HepG2 (cell line): ENCODE data around the gene RNPEPL1. TPM values are rescaled to one million over a fixed set of nuclear protein-coding genes. Genes with fewer than 3 reads are reported as not detected.
A peak's percentile ranks its signal among the peaks of the same experiment; 100 is the strongest.

Experiments
- AGO1 ChIP-seq: fragments of 200-400 bp; formaldehyde crosslinking; IDR thresholded peaks from 2 replicates; pipeline ENCODE4 v1.6.1; 2017; ENCODE audit warnings: mild to moderate bottlenecking, low read depth, low read length, moderate library complexity; ENCODE audit not compliant: poor library complexity, severe bottlenecking
- ARHGAP35 ChIP-seq: sonication (generic); formaldehyde crosslinking; IDR thresholded peaks from 2 replicates; pipeline ENCODE4 v1.9.0; 2022; ENCODE audit warnings: mild to moderate bottlenecking, inconsistent platforms, moderate library complexity, missing genetic modification reagents, borderline replicate concordance
- ETV6 ChIP-seq: sonication (generic); formaldehyde crosslinking; conservative IDR thresholded peaks from 2 replicates; pipeline ENCODE4 v1.4.0; 2020; ENCODE audit warnings: missing genetic modification reagents
- FOXM1 ChIP-seq: sonication (generic); formaldehyde crosslinking; IDR thresholded peaks from 2 replicates; pipeline ENCODE4 v1.5.0; 2020; ENCODE audit warnings: missing genetic modification reagents
- GABPB1 ChIP-seq: IDR thresholded peaks from 2 replicates; pipeline ENCODE4 v1.6.1; 2016; ENCODE audit warnings: mild to moderate bottlenecking, missing genetic modification reagents, moderate library complexity, missing compliant biosample characterization
- HOXA3 ChIP-seq: sonication (generic); formaldehyde crosslinking; IDR thresholded peaks from 2 replicates; pipeline ENCODE4 v1.5.0; 2020; ENCODE audit warnings: missing genetic modification reagents
- JDP2 ChIP-seq: sonication (generic); formaldehyde crosslinking; IDR thresholded peaks from 2 replicates; pipeline ENCODE4 v1.8.1; 2022; ENCODE audit warnings: missing genetic modification reagents, borderline replicate concordance
- JUND ChIP-seq: sonication (generic); formaldehyde crosslinking; IDR thresholded peaks from 2 replicates; pipeline ENCODE4 v1.8.0; 2022; ENCODE audit warnings: mild to moderate bottlenecking, missing genetic modification reagents
- NFKB2 ChIP-seq: sonication (generic); formaldehyde crosslinking; IDR thresholded peaks from 2 replicates; pipeline ENCODE4 v1.4.0; 2020; ENCODE audit warnings: missing genetic modification reagents, borderline replicate concordance
- NFYB ChIP-seq: sonication (generic); formaldehyde crosslinking; IDR thresholded peaks from 2 replicates; pipeline ENCODE4 v1.4.0; 2020; ENCODE audit warnings: missing genetic modification reagents
- PREB ChIP-seq: sonication (generic); formaldehyde crosslinking; IDR thresholded peaks from 2 replicates; pipeline ENCODE4 v1.4.0; 2020; ENCODE audit warnings: missing genetic modification reagents
- SP5 ChIP-seq: IDR thresholded peaks from 2 replicates; pipeline ENCODE4 v1.6.1; 2016; ENCODE audit warnings: low read depth, borderline replicate concordance
- TOE1 ChIP-seq: sonication (generic); formaldehyde crosslinking; IDR thresholded peaks from 2 replicates; pipeline ENCODE4 v1.4.0; 2020; ENCODE audit warnings: mild to moderate bottlenecking, missing genetic modification reagents
- ZBTB1 ChIP-seq: sonication (generic); formaldehyde crosslinking; IDR thresholded peaks from 2 replicates; pipeline ENCODE4 v1.4.0; 2020; ENCODE audit warnings: missing genetic modification reagents, borderline replicate concordance
- ZFP1 ChIP-seq: IDR thresholded peaks from 2 replicates; pipeline ENCODE4 v1.6.1; 2016
- ZFP36L1 ChIP-seq: sonication (generic); formaldehyde crosslinking; IDR thresholded peaks from 2 replicates; pipeline ENCODE4 v1.8.0; 2022; ENCODE audit warnings: mild to moderate bottlenecking, missing genetic modification reagents, moderate library complexity
- ZNF709 ChIP-seq: sonication (generic); formaldehyde crosslinking; IDR thresholded peaks from 2 replicates; pipeline ENCODE4 v1.5.0; 2020; ENCODE audit warnings: mild to moderate bottlenecking, missing genetic modification reagents
- ZNF839 ChIP-seq: sonication (generic); formaldehyde crosslinking; IDR thresholded peaks from 2 replicates; pipeline ENCODE4 v1.4.0; 2020; ENCODE audit warnings: missing genetic modification reagents, mild to moderate bottlenecking, borderline replicate concordance
- ZNF878 ChIP-seq: sonication (generic); formaldehyde crosslinking; IDR thresholded peaks from 2 replicates; pipeline ENCODE4 v1.8.1; 2023; ENCODE audit warnings: mild to moderate bottlenecking, missing genetic modification reagents, moderate library complexity
- polyA plus RNA-seq, 8 experiments: library from polyadenylated mRNA; depleted of rRNA in 3 of 8; stranded (reverse) in 7 of 8; unstranded in 1 of 8; fragments of >200 nt; fragmentation: Illumina TruSeq in 4 of 8; extraction: Trizol in 4 of 8; gene quantifications; 2 replicates each; pipeline versions ENCODE4 v1.2.1 to v1.2.3, GENCODE V29; 2011 to 2016; ENCODE audit warnings: low read depth in 4 of 8, missing spikeins in 1 of 8, mixed read lengths in 1 of 8; ENCODE audit not compliant: insufficient read depth in 1 of 8
- total RNA-seq, 5 experiments: library from RNA; depleted of rRNA; stranded (reverse); fragments of >200 nt; fragmentation: Illumina TruSeq; extraction: Trizol; gene quantifications; 2 replicates each; pipeline ENCODE4 v1.2.3, GENCODE V29; 2016; ENCODE audit warnings: low read depth in 1 of 5
- TF ChIP-seq, protein P1 (sequence below): sonication (generic); formaldehyde crosslinking; IDR thresholded peaks from 2 replicates; pipeline ENCODE4 v1.4.0; 2020; ENCODE audit warnings: missing genetic modification reagents, mild to moderate bottlenecking, borderline replicate concordance
- TF ChIP-seq, protein P2 (sequence below): sonication (generic); formaldehyde crosslinking; IDR thresholded peaks from 2 replicates; pipeline ENCODE4 v1.4.0; 2020; ENCODE audit warnings: low read depth, mild to moderate bottlenecking, missing genetic modification reagents
- TF ChIP-seq, protein P3 (sequence below): IDR thresholded peaks from 2 replicates; pipeline ENCODE4 v1.6.1; 2018; ENCODE audit warnings: missing genetic modification reagents, mild to moderate bottlenecking, missing compliant biosample characterization
- TF ChIP-seq, protein P4 (sequence below): sonication (generic); formaldehyde crosslinking; IDR thresholded peaks from 2 replicates; pipeline ENCODE4 v1.8.0; 2022; ENCODE audit warnings: missing genetic modification reagents, low read depth, mild to moderate bottlenecking, borderline replicate concordance

RNPEPL1 gene
- total and polyA plus RNA-seq, 2 of the 13 experiments (the other 11 are each of a cell fraction or from before 2014, with no cell fraction given), result 13.0 to 18.0 TPM

DNA sequence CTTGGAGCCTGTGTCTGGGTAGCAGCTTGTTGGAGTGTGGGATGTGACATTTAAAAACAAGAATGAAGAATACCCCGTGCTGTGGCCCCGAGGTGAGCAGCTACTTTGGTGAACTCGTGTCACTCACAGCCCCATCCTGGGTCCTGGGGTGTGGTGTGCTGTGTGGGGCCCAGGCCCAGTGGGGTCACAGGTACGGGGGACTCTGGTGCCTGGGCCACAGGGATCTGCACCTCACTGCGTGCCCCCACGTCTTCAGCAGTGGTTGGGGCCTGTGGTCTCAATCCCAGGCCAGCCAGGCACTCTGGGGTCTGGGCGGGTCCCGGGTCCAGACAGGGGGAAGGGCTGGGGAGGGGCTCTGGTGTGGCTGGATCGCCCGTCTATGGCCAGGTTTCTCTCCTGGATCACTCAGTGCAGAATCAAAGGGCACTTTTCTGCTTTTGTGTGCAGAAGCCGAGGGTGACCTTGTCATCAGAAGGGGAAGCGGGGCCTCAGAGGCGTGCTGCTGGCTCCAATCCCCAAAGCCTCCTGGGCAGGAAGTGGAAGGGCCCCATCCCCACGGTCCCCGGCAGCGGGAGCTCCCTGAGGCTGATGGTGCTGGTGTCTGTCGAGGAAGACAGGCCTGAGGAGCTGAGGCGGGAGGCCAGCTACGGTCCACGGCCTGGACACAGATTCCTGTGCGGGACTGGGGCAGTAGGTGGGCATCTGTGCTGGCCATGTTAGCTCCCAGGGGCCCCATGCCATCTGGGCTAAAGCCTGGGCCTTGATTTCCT lies 58.4 kb downstream of the RNPEPL1 start (continued):
- TF ChIP-seq, protein P1, sequence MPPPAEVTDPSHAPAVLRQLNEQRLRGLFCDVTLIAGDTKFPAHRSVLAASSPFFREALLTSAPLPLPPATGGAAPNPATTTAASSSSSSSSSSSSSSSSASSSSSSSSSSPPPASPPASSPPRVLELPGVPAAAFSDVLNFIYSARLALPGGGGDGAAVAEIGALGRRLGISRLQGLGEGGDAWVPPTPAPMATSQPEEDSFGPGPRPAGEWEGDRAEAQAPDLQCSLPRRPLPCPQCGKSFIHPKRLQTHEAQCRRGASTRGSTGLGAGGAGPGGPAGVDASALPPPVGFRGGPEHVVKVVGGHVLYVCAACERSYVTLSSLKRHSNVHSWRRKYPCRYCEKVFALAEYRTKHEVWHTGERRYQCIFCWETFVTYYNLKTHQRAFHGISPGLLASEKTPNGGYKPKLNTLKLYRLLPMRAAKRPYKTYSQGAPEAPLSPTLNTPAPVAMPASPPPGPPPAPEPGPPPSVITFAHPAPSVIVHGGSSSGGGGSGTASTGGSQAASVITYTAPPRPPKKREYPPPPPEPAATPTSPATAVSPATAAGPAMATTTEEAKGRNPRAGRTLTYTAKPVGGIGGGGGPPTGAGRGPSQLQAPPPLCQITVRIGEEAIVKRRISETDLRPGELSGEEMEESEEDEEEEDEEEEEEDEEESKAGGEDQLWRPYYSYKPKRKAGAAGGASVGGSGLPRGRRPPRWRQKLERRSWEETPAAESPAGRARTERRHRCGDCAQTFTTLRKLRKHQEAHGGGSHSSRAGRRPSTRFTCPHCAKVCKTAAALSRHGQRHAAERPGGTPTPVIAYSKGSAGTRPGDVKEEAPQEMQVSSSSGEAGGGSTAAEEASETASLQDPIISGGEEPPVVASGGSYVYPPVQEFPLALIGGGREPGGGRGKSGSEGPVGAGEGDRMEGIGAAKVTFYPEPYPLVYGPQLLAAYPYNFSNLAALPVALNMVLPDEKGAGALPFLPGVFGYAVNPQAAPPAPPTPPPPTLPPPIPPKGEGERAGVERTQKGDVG, result no peak
- TF ChIP-seq ZNF709 (CRISPR knock-in tag) (no peak; the same call in 1 of the 2 replicates), NFYB (CRISPR knock-in tag) (peak; percentile 50), PREB (CRISPR knock-in tag) (no peak), ZFP36L1 (CRISPR knock-in tag) (peak; percentile 78; the same call in 1 of the 2 replicates), ZNF839 (CRISPR knock-in tag) (0 out of 2 replicates have a peak, but pooled peaks have one; percentile 68), SP5 (CRISPR knock-in tag) (peak; percentile 61; the same call in 1 of the 2 replicates), JDP2 (CRISPR knock-in tag) (no peak), ETV6 (CRISPR knock-in tag) (no peak), JUND (no peak), FOXM1 (CRISPR knock-in tag) (no peak), AGO1 (no peak), ZBTB1 (CRISPR knock-in tag) (no peak), NFKB2 (CRISPR knock-in tag) (peak; percentile 76), GABPB1 (peak; percentile 95), TOE1 (no peak), ARHGAP35 (0 out of 2 replicates have a peak, but pooled peaks have one; percentile 75), ZFP1 (CRISPR knock-in tag) (0 out of 2 replicates have a peak, but pooled peaks have one; percentile 68), ZNF878 (CRISPR knock-in tag) (no peak), HOXA3 (peak; percentile 89)
- TF ChIP-seq, protein P2, sequence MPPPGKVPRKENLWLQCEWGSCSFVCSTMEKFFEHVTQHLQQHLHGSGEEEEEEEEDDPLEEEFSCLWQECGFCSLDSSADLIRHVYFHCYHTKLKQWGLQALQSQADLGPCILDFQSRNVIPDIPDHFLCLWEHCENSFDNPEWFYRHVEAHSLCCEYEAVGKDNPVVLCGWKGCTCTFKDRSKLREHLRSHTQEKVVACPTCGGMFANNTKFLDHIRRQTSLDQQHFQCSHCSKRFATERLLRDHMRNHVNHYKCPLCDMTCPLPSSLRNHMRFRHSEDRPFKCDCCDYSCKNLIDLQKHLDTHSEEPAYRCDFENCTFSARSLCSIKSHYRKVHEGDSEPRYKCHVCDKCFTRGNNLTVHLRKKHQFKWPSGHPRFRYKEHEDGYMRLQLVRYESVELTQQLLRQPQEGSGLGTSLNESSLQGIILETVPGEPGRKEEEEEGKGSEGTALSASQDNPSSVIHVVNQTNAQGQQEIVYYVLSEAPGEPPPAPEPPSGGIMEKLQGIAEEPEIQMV (CRISPR knock-in tag), result peak; percentile 74
- TF ChIP-seq, protein P3, sequence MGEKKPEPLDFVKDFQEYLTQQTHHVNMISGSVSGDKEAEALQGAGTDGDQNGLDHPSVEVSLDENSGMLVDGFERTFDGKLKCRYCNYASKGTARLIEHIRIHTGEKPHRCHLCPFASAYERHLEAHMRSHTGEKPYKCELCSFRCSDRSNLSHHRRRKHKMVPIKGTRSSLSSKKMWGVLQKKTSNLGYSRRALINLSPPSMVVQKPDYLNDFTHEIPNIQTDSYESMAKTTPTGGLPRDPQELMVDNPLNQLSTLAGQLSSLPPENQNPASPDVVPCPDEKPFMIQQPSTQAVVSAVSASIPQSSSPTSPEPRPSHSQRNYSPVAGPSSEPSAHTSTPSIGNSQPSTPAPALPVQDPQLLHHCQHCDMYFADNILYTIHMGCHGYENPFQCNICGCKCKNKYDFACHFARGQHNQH (CRISPR knock-in tag), result peak; percentile 90
- TF ChIP-seq, protein P4, sequence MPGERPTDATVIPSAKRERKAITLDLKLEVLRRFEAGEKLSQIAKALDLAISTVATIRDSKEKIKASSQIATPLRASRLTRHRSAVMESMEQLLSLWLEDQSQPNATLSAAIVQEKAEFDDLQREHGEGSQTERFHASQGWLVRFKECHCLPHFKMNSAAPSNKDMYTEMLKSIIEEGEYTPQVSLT, result no peak
